HepG2 (cell line): ENCODE measurements around the gene CSF3R. TPM values are rescaled to one million over a fixed set of nuclear protein-coding genes. Genes with fewer than 3 reads are reported as not detected.

Source experiments
- ETV6 ChIP-seq: sonication (generic); formaldehyde crosslinking; conservative IDR thresholded peaks from 2 replicates; pipeline ENCODE4 v1.4.0; 2020; ENCODE audit warnings: missing genetic modification reagents
- FOXO4 ChIP-seq: sonication (generic); formaldehyde crosslinking; conservative IDR thresholded peaks from 2 replicates; pipeline ENCODE4 v1.8.1; 2023; ENCODE audit warnings: missing genetic modification reagents
- MAX ChIP-seq: IDR thresholded peaks from 2 replicates; pipeline ENCODE4 v1.6.1; 2012; ENCODE audit warnings: inconsistent platforms
- MIXL1 ChIP-seq: IDR thresholded peaks from 2 replicates; pipeline ENCODE4 v1.6.1; 2016
- PHF21A ChIP-seq: sonication (generic); formaldehyde crosslinking; IDR thresholded peaks from 2 replicates; pipeline ENCODE4 v1.5.0; 2020; ENCODE audit warnings: mild to moderate bottlenecking, missing genetic modification reagents
- SIN3A ChIP-seq: IDR thresholded peaks from 2 replicates; pipeline ENCODE4 v1.6.1; 2011; ENCODE audit warnings: low read depth, mild to moderate bottlenecking, control low read depth, low read length, borderline replicate concordance
- SKI ChIP-seq: fragments of 450-650 bp; IDR thresholded peaks from one replicate; pipeline ENCODE4 v1.6.1; 2018; ENCODE audit warnings: mild to moderate bottlenecking; ENCODE audit not compliant: partially characterized antibody
- SNAI1 ChIP-seq: sonication (generic); formaldehyde crosslinking; IDR thresholded peaks from 2 replicates; pipeline ENCODE4 v1.5.0; 2020; ENCODE audit warnings: mild to moderate bottlenecking, missing genetic modification reagents, borderline replicate concordance
- SRSF1 ChIP-seq: fragments of 200-400 bp; formaldehyde crosslinking; optimal IDR thresholded peaks from 2 replicates; pipeline ENCODE3; 2017; ENCODE audit warnings: mild to moderate bottlenecking, low read depth, low read length, moderate library complexity
- TCF7L2 ChIP-seq: IDR thresholded peaks from 2 replicates; pipeline ENCODE4 v1.6.1; 2011; ENCODE audit warnings: mild to moderate bottlenecking, low read depth, low read length, moderate library complexity
- ZNF18 ChIP-seq: sonication (generic); formaldehyde crosslinking; IDR thresholded peaks from 2 replicates; pipeline ENCODE4 v1.8.0; 2022; ENCODE audit warnings: mild to moderate bottlenecking, missing genetic modification reagents; ENCODE audit not compliant: insufficient replicate concordance
- ZNF230 ChIP-seq: sonication (generic); formaldehyde crosslinking; IDR thresholded peaks from 2 replicates; pipeline ENCODE4 v1.4.0; 2020; ENCODE audit warnings: mild to moderate bottlenecking, missing genetic modification reagents
- ZNF280B ChIP-seq: sonication (generic); formaldehyde crosslinking; IDR thresholded peaks from 2 replicates; pipeline ENCODE4 v1.5.0; 2020; ENCODE audit warnings: missing genetic modification reagents, mild to moderate bottlenecking, borderline replicate concordance
- ZNF567 ChIP-seq: sonication (generic); formaldehyde crosslinking; IDR thresholded peaks from 2 replicates; pipeline ENCODE4 v1.8.1; 2023; ENCODE audit warnings: mild to moderate bottlenecking, missing genetic modification reagents, borderline replicate concordance
- ZNF687 ChIP-seq: sonication (generic); formaldehyde crosslinking; IDR thresholded peaks from 2 replicates; pipeline ENCODE4 v1.5.1; 2020; ENCODE audit warnings: mild to moderate bottlenecking, missing genetic modification reagents, moderate library complexity
- ZNF740 ChIP-seq: sonication (generic); formaldehyde crosslinking; IDR thresholded peaks from 2 replicates; pipeline ENCODE4 v1.4.0; 2020; ENCODE audit warnings: missing genetic modification reagents
- ZNF879 ChIP-seq: sonication (generic); formaldehyde crosslinking; IDR thresholded peaks from 2 replicates; pipeline ENCODE4 v1.8.1; 2023; ENCODE audit warnings: missing genetic modification reagents
- ZNF883 ChIP-seq: sonication (generic); formaldehyde crosslinking; IDR thresholded peaks from 2 replicates; pipeline ENCODE4 v1.5.1; 2020; ENCODE audit warnings: mild to moderate bottlenecking, missing genetic modification reagents; ENCODE audit errors: not compliant biosample characterization
- polyA plus RNA-seq, 8 experiments: library from polyadenylated mRNA; depleted of rRNA in 3 of 8; stranded (reverse) in 7 of 8; unstranded in 1 of 8; fragments of >200 nt; fragmentation: Illumina TruSeq in 4 of 8; extraction: Trizol in 4 of 8; gene quantifications; 2 replicates each; pipeline versions ENCODE4 v1.2.1 to v1.2.3, GENCODE V29; 2011 to 2016; ENCODE audit warnings: low read depth in 4 of 8, missing spikeins in 1 of 8, mixed read lengths in 1 of 8; ENCODE audit not compliant: insufficient read depth in 1 of 8
- total RNA-seq, 5 experiments: library from RNA; depleted of rRNA; stranded (reverse); fragments of >200 nt; fragmentation: Illumina TruSeq; extraction: Trizol; gene quantifications; 2 replicates each; pipeline ENCODE4 v1.2.3, GENCODE V29; 2016; ENCODE audit warnings: low read depth in 1 of 5

The CSF3R gene
- total and polyA plus RNA-seq, 2 of the 13 experiments (the other 11 are each of a cell fraction or from before 2014, with no cell fraction given) = 11.9 to 28.8 TPM

GRCh38 chr1:36481771-36482723, 666 bp downstream of the CSF3R start (continued):
- peak; percentile 24; the same call in 1 of the 2 replicates for TF ChIP-seq ZNF280B (CRISPR knock-in tag)
- TF ChIP-seq ZNF567 (CRISPR knock-in tag) = 0 out of 2 replicates have a peak, but pooled peaks have one; percentile 27
- TF ChIP-seq MAX = 0 out of 2 replicates have a peak, but pooled peaks have one; percentile 12
- TF ChIP-seq ZNF879 (CRISPR knock-in tag) = peak; percentile 64; the same call in 1 of the 2 replicates
- TF ChIP-seq MIXL1 (CRISPR knock-in tag) = 0 out of 2 replicates have a peak, but pooled peaks have one; percentile 9
- no peak for TF ChIP-seq TCF7L2
- 0 out of 2 replicates have a peak, but pooled peaks have one; percentile 42 for TF ChIP-seq ZNF230
- peak; percentile 55 for TF ChIP-seq ZNF18 (CRISPR knock-in tag)
- peak; percentile 60; the same call in 1 of the 2 replicates for TF ChIP-seq ZNF740 (CRISPR knock-in tag)
- TF ChIP-seq SNAI1 (CRISPR knock-in tag) = 0 out of 2 replicates have a peak, but pooled peaks have one; percentile 5
- peak; percentile 4 for TF ChIP-seq SRSF1
- peak; percentile 51 for TF ChIP-seq ZNF687 (CRISPR knock-in tag)
- TF ChIP-seq PHF21A (CRISPR knock-in tag) = 0 out of 2 replicates have a peak, but pooled peaks have one; percentile 15
- peak; percentile 11 for TF ChIP-seq SKI
- TF ChIP-seq FOXO4 (CRISPR knock-in tag) = 0 out of 2 replicates have a peak, but pooled peaks have one; percentile 51
- peak; percentile 24; the same call in 1 of the 2 replicates for TF ChIP-seq SIN3A
- TF ChIP-seq ZNF883 = no peak
- TF ChIP-seq ETV6 (CRISPR knock-in tag) = 0 out of 2 replicates have a peak, but pooled peaks have one; percentile 33
